HFFc6 (cell line): Measurements from ENCODE around the gene STX16. TPM values are rescaled to one million over a fixed set of nuclear protein-coding genes. Genes with fewer than 3 reads are reported as not detected.

Experiments
- DNase-seq: peaks from one replicate; pipeline ENCODE4 v3.0.0-alpha.2; 2018
- H3K27ac Mint-ChIP-seq: 2 replicates; pipeline ENCODE4 v1.8.0; 2020; ENCODE audit warnings: mild to moderate bottlenecking, mixed read lengths
- H3K27me3 Mint-ChIP-seq: 2 replicates; pipeline ENCODE4 v1.8.0; 2021; ENCODE audit warnings: mild to moderate bottlenecking, moderate library complexity, mixed read lengths; ENCODE audit not compliant: insufficient read depth
- H3K36me3 Mint-ChIP-seq: 2 replicates; pipeline ENCODE4 v1.8.0; 2021; ENCODE audit warnings: low read depth, mixed read lengths
- H3K4me1 Mint-ChIP-seq: 2 replicates; pipeline ENCODE4 v1.8.0; 2020; ENCODE audit warnings: low read depth, mixed read lengths
- H3K4me3 Mint-ChIP-seq: 2 replicates; pipeline ENCODE4 v1.8.0; 2020; ENCODE audit warnings: mild to moderate bottlenecking, moderate library complexity, mixed read lengths
- H3K9me3 Mint-ChIP-seq: 2 replicates; pipeline ENCODE4 v1.8.0; 2020; ENCODE audit warnings: mild to moderate bottlenecking, mixed read lengths
- total RNA-seq, 6 experiments: library from RNA; stranded (reverse); fragmentation: NEBNext Ultra II Directional; extraction: Animal tissue kit (Norgen Biotek cat#: 25700); gene quantifications; 2 replicates in 1 of 6; 3 replicates in 5 of 6; pipeline ENCODE4 v1.2.3, GENCODE V29; 2021
- TF ChIP-seq, protein P1 (sequence below): fragments of 200-600 bp; sonication (generic); IDR thresholded peaks from 2 replicates; pipeline ENCODE4 v1.5.0; 2021; ENCODE audit warnings: antibody characterized with exemption, mild to moderate bottlenecking

Gene STX16
- total RNA-seq, 6 experiments from 2014 or later: 44.4 to 51.8 (median 48.3) TPM

DNA sequence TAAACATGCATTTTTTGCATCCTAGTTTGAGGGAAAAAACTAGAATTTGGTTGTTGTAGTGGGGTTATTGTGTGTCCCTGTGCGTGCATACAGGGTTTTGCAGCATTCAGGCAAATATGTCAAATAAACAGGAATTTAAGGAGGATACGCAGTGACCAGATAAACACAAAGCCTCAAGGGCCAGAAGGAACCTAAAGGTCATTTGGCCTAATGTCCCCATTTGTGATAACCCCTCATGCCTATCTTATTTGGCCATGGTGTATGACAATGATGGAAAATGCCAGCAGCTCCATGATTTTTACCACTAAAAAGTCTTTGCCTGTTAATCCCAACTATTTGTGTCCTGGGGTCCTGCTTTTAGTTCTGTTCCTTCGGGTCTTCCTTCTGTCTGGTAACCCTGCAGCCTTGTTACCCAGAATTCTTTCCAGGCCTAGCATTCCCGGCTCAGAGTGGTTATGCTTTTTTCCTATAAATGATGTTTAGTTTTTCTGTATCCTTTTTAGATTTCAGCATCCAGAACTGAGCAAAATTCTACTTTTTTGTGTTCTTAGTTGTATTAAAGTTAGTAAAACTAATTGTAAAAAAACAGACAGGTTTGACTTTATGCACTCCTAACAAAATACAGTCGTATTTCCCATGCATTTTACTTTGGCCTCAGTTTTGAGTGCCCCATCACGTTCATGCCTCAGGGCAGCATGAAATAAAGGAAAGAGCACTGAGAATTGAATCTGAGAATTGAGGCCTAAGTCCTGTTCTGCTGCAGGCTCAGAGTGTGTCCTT lies 4.4 kb downstream of the STX16 start:
- peaks cover 64% of the 10 kb centered on the region for H3K4me1 Mint-ChIP-seq
- no peaks in the 10 kb centered on the region for H3K9me3 Mint-ChIP-seq
- peak overlapping the region; percentile 62 for H3K4me3 Mint-ChIP-seq
- TF ChIP-seq, protein P1, sequence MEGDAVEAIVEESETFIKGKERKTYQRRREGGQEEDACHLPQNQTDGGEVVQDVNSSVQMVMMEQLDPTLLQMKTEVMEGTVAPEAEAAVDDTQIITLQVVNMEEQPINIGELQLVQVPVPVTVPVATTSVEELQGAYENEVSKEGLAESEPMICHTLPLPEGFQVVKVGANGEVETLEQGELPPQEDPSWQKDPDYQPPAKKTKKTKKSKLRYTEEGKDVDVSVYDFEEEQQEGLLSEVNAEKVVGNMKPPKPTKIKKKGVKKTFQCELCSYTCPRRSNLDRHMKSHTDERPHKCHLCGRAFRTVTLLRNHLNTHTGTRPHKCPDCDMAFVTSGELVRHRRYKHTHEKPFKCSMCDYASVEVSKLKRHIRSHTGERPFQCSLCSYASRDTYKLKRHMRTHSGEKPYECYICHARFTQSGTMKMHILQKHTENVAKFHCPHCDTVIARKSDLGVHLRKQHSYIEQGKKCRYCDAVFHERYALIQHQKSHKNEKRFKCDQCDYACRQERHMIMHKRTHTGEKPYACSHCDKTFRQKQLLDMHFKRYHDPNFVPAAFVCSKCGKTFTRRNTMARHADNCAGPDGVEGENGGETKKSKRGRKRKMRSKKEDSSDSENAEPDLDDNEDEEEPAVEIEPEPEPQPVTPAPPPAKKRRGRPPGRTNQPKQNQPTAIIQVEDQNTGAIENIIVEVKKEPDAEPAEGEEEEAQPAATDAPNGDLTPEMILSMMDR: no peak
- H3K27ac Mint-ChIP-seq: peak overlapping the region; percentile 51
- DNase-seq: no peak
- H3K36me3 Mint-ChIP-seq: peaks cover 24% of the 10 kb centered on the region
- H3K27me3 Mint-ChIP-seq: no peaks in the 10 kb centered on the region; the same call in 1 of the 2 replicates

DNA sequence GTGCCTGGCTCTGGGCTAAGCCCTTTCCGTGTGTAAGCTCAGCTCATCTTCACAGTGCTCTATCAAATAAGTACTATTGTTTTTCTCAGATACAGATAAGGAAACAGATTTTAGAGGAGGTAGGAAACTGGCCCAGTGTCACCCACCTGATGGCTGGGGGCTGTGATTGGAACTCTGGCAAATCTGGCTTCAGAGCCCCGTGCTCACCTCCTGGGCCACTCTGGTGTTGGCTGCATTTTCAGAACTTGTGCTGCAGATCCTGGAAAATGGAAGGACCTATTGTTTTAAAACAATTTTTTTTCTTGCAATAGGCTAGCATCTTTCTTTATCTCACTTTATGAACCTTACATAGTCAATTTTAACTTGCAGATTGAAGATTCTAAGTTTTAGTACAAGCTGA lies 5.7 kb downstream of the STX16 start:
- H3K27me3 Mint-ChIP-seq: no peaks in the 10 kb centered on the region; the same call in 1 of the 2 replicates
- TF ChIP-seq, protein P1: no peak
- peaks cover 19% of the 10 kb centered on the region for H3K36me3 Mint-ChIP-seq
- H3K27ac Mint-ChIP-seq: peak overlapping the region; percentile 51
- H3K4me3 Mint-ChIP-seq: peak overlapping the region; percentile 62; the same call in 1 of the 2 replicates
- H3K9me3 Mint-ChIP-seq: no peaks in the 10 kb centered on the region
- DNase-seq: no peak
- peaks cover 64% of the 10 kb centered on the region for H3K4me1 Mint-ChIP-seq

DNA sequence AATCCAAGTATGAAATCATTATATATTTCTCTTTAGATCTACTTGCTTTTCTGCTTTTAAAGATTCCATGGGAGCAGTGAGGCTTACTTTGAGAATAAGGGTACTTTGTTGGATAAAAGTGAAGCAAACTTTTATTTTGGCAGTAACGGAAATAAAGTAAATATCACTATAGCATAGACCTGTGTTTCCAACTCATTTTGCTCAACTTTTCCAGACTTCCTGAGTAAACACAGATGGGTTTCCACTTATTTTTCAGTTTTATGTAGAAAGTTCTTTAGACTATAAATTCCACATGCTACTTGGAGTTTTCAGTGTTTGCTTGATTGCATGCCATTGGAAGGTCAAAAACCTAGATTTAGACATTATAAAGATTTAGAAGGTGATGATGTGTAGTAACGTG lies 6.2 kb downstream of the STX16 start:
- H3K36me3 Mint-ChIP-seq: peaks cover 19% of the 10 kb centered on the region
- TF ChIP-seq, protein P1: no peak
- H3K27ac Mint-ChIP-seq: peak overlapping the region; percentile 18; the same call in 1 of the 2 replicates
- no peak for DNase-seq
- no peaks in the 10 kb centered on the region for H3K9me3 Mint-ChIP-seq
- peak overlapping the region; percentile 16; the same call in 1 of the 2 replicates for H3K4me3 Mint-ChIP-seq
- no peaks in the 10 kb centered on the region; the same call in 1 of the 2 replicates for H3K27me3 Mint-ChIP-seq
- H3K4me1 Mint-ChIP-seq: peaks cover 64% of the 10 kb centered on the region

DNA sequence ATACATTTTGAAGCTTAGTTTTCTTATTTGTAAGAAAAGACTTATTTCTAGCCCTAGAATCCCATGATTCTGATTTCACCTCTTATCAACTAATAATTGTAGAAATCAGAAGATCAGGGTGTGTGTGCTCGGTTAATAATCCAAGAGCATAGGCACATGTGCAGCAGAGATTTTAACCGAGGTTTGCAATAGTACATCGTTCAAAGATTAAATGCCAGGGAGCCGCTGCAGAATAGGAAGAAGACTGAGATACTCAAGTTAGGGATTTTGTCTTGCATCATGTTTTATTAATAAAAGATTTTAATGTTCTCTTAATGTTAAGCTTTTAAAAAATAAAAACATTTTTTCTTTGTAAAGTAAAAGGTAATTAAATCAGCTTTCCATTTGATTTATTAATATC lies 6.9 kb downstream of the STX16 start:
- DNase-seq: no peak
- Mint-ChIP-seq H3K36me3 (peaks cover 15% of the 10 kb centered on the region), H3K27me3 (no peaks in the 10 kb centered on the region), H3K4me1 (peaks cover 62% of the 10 kb centered on the region), H3K9me3 (no peaks in the 10 kb centered on the region), H3K27ac (no peak overlapping the region), H3K4me3 (peak overlapping the region; percentile 16; the same call in 1 of the 2 replicates)
- TF ChIP-seq, protein P1: no peak

DNA sequence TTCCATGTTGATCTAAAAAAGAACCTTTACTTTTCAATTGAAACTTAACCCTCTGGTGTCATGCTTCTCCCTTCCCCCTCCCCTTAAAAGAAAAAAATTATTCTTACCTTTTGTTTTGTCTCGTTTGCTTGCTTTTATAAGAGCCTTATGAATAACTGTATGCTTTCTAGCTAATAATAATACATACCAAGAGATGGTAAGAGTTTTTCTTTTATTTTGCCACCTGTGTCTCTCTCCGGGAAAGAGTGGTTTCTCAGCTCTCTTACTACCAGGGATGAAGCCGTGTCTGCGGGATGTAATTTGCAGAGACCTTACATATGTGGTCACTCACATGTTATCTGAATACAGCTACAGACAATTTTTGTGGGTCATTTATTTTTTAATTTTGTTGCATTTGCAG lies 7.7 kb downstream of the STX16 start:
- TF ChIP-seq, protein P1: no peak
- H3K27ac Mint-ChIP-seq: peak overlapping the region; percentile 30; the same call in 1 of the 2 replicates
- no peak for DNase-seq
- peaks cover 54% of the 10 kb centered on the region for H3K4me1 Mint-ChIP-seq
- H3K36me3 Mint-ChIP-seq: peaks cover 14% of the 10 kb centered on the region
- H3K4me3 Mint-ChIP-seq: peak overlapping the region; percentile 31; the same call in 1 of the 2 replicates
- H3K27me3 Mint-ChIP-seq: no peaks in the 10 kb centered on the region
- no peaks in the 10 kb centered on the region for H3K9me3 Mint-ChIP-seq
